WERI-Rb-1 (cell line): Measurements from ENCODE around the gene ZSCAN4.

Experiments used
- DNase-seq: peaks from one replicate; pipeline ENCODE4 v3.0.0-alpha.2; 2020
- H3K27ac ChIP-seq: fragments of 250-450 bp; sonication (Bioruptor Pico); 2 replicates; pipeline ENCODE4 v1.5.1; 2020; ENCODE audit warnings: mild to moderate bottlenecking, moderate library complexity
- H3K27me3 ChIP-seq: fragments of 250-450 bp; sonication (Bioruptor Pico); 2 replicates; pipeline ENCODE4 v1.5.1; 2021; ENCODE audit warnings: mild to moderate bottlenecking, low read depth, moderate library complexity; ENCODE audit not compliant: insufficient read depth, severe bottlenecking
- H3K36me3 ChIP-seq: fragments of 250-450 bp; sonication (Bioruptor Pico); 2 replicates; pipeline ENCODE4 v1.5.1; 2020; ENCODE audit warnings: mild to moderate bottlenecking, moderate library complexity
- H3K4me3 ChIP-seq: 2 replicates; pipeline ENCODE4 v1.5.1; 2011; ENCODE audit warnings: low read depth, mild to moderate bottlenecking, control low read depth, low read length
- H3K9me3 ChIP-seq: fragments of 250-450 bp; sonication (Bioruptor Pico); 2 replicates; pipeline ENCODE4 v1.5.1; 2021; ENCODE audit warnings: mild to moderate bottlenecking, moderate library complexity; ENCODE audit not compliant: severe bottlenecking
- TF ChIP-seq, protein P1 (sequence below): IDR thresholded peaks from 2 replicates; pipeline ENCODE4 v1.5.1; 2011; ENCODE audit warnings: low read depth, mild to moderate bottlenecking, control low read depth, inconsistent platforms, low read length

The ZSCAN4 gene

DNA sequence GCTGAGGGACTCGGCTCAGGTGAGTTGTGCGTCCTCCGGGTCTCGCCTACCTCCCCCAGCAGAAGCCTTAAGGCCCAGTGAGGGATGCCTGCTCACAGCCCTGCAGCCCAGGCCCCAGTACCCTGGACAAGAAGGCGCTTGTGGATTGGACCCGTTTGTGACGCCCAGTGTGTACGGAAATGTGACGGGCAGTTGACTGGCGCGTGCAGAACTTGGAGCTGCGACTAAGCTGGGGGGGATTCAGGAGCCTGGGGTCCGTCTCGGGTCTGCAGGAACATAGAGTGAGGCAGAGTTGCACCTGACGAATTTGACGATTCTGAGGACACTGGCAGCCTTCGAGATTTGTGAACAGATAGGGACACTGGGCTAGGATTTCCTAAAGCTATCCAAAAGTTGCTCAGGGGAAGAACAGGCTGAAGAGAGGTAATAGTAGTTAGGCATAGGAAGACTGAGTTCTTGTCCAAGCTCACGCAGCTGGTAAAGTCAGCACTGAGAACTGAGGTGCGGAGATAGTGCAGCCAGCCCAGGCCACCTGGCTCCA lies 13.6 kb downstream of the ZSCAN4 start:
- Histone ChIP-seq H3K4me3 (peak overlapping the region; percentile 95), H3K27me3 (no peaks in the 10 kb centered on the region), H3K9me3 (peaks cover 3% of the 10 kb centered on the region), H3K27ac (peak overlapping the region; percentile 95), H3K36me3 (peaks cover 53% of the 10 kb centered on the region)
- TF ChIP-seq, protein P1, sequence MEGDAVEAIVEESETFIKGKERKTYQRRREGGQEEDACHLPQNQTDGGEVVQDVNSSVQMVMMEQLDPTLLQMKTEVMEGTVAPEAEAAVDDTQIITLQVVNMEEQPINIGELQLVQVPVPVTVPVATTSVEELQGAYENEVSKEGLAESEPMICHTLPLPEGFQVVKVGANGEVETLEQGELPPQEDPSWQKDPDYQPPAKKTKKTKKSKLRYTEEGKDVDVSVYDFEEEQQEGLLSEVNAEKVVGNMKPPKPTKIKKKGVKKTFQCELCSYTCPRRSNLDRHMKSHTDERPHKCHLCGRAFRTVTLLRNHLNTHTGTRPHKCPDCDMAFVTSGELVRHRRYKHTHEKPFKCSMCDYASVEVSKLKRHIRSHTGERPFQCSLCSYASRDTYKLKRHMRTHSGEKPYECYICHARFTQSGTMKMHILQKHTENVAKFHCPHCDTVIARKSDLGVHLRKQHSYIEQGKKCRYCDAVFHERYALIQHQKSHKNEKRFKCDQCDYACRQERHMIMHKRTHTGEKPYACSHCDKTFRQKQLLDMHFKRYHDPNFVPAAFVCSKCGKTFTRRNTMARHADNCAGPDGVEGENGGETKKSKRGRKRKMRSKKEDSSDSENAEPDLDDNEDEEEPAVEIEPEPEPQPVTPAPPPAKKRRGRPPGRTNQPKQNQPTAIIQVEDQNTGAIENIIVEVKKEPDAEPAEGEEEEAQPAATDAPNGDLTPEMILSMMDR = no peak
- no peak for DNase-seq

DNA sequence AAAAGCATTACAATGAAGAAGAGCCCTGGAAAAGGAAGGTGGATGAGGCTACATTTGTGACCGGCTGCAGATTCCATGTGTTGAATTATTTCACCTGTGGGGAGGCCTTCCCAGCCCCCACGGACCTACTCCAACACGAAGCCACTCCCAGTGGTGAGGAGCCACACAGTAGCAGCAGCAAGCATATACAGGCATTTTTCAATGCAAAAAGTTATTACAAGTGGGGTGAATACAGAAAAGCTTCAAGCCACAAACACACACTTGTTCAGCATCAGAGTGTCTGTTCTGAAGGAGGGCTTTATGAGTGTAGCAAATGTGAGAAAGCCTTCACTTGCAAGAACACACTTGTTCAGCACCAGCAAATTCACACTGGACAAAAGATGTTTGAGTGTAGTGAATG lies 18.0 kb downstream of the ZSCAN4 start:
- Histone ChIP-seq H3K27me3 (no peaks in the 10 kb centered on the region), H3K9me3 (peaks cover 11% of the 10 kb centered on the region), H3K36me3 (peaks cover 84% of the 10 kb centered on the region), H3K4me3 (no peak overlapping the region), H3K27ac (no peak overlapping the region)
- DNase-seq = no peak
- TF ChIP-seq, protein P1 = no peak

DNA sequence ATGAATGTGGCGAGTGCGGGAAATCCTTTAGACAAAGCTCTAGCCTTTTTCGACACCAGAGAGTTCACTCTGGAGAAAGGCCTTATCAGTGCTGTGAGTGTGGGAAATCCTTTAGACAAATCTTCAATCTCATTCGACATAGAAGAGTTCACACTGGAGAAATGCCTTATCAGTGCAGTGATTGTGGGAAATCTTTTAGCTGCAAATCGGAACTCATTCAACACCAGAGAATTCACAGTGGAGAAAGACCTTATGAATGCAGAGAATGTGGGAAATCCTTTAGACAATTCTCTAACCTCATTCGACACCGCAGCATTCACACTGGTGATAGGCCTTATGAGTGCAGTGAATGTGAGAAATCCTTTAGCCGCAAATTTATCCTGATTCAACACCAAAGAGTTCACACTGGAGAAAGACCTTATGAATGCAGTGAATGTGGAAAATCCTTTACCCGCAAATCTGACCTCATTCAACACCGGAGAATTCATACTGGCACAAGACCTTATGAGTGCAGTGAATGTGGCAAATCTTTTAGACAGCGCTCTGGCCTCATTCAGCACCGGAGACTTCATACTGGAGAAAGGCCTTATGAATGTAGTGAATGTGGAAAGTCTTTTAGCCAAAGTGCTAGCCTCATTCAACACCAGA lies 18.8 kb downstream of the ZSCAN4 start:
- H3K27me3 ChIP-seq = no peaks in the 10 kb centered on the region
- no peak overlapping the region for H3K4me3 ChIP-seq
- H3K9me3 ChIP-seq = peaks cover 11% of the 10 kb centered on the region
- H3K27ac ChIP-seq = no peak overlapping the region
- H3K36me3 ChIP-seq = peaks cover 78% of the 10 kb centered on the region
- DNase-seq = no peak
- TF ChIP-seq, protein P1 = no peak

DNA sequence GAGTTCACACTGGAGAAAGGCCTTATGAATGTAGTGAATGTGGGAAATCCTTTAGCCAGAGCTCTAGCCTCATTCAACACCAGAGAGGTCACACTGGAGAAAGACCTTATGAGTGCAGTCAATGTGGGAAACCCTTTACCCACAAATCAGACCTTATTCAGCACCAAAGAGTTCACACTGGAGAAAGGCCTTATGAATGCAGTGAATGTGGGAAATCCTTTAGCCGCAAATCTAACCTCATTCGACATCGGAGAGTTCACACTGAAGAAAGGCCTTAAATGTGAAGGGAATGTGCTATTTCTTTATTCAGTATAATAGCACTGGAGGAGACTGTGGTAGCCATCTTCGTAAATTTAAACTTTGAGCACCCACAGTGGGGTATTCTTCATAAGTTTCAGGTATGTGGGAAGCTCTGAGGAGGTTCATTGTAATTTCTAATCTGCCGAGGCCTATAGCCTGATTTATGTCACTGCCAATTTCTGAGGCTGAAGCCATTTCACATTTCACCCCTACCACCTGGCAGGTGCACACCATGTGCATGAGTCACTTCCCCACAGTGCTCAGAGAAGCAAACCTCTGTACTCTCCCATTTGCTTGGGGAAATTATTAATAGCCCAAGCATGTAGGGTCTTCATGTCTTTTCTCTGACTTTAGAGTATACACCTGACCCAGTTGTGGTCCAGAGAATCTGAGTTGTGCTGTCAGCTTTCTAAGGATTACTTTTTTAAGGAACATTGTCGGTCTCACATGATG lies 19.5 kb downstream of the ZSCAN4 start:
- H3K27ac ChIP-seq = no peak overlapping the region
- H3K27me3 ChIP-seq = no peaks in the 10 kb centered on the region
- H3K9me3 ChIP-seq = peaks cover 11% of the 10 kb centered on the region
- H3K4me3 ChIP-seq = no peak overlapping the region
- peaks cover 72% of the 10 kb centered on the region for H3K36me3 ChIP-seq
- no peak for DNase-seq
- TF ChIP-seq, protein P1 = no peak

DNA sequence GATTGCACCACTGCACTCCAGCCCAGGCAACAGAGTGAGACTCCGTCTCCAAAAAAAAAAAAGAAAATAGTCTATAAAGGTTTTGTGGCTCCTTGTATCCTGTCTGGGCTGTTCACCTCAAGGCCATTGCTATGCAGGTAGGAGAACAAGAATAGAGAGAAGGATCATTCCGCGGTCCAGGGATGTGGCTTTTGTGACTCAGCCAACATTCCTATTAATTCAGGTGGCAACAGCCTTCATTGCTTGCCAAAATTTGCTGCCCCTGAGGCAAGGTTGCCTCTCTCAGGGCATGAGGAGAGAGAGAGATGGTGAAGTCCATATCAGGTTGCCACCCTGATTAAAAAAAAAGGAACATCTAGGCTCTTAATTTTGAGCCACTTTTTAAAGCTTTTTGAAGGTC lies 21.0 kb downstream of the ZSCAN4 start:
- Histone ChIP-seq H3K9me3 (peaks cover 11% of the 10 kb centered on the region), H3K27me3 (no peaks in the 10 kb centered on the region), H3K27ac (no peak overlapping the region), H3K36me3 (peaks cover 59% of the 10 kb centered on the region), H3K4me3 (no peak overlapping the region)
- TF ChIP-seq, protein P1 = no peak
- no peak for DNase-seq
